ENCODE measurements around the gene EPS8L3. TPM values are rescaled to one million over a fixed set of nuclear protein-coding genes. Genes with fewer than 3 reads are reported as not detected.

The EPS8L3 gene
- polyA plus RNA-seq, 1 donor from 2014 or later, result not detected

- Histone ChIP-seq H3K9ac (ENCODE audit: low read length) (no peak overlapping the region), H4K20me1 (ENCODE audit: insufficient read depth) (no peaks in the 10 kb centered on the region), H3K9me3 (ENCODE audit: low read length) (no peaks in the 10 kb centered on the region), H3K79me2 (replicated peaks; ENCODE audit: insufficient read depth, low read length) (no peaks in the 10 kb centered on the region), H3K4me2 (ENCODE audit: low read length) (no peak overlapping the region), H3K27ac (ENCODE audit: low read length) (no peak overlapping the region), H3K4me3 (ENCODE audit: low read length) (no peak overlapping the region), H2AFZ (ENCODE audit: low read depth, low read length) (no peak overlapping the region), H3K36me3 (ENCODE audit: insufficient read depth, low read length) (no peaks in the 10 kb centered on the region), H3K27me3 (ENCODE audit: insufficient read depth, low read depth, low read length) (no peaks in the 10 kb centered on the region), H3F3A (ENCODE audit: insufficient read depth, low read length, poor library complexity, severe bottlenecking) (no peaks in the 10 kb centered on the region), H3K9me2 (ENCODE audit: insufficient read depth, low read length) (no peaks in the 10 kb centered on the region)
- TF ChIP-seq EP300 (conservative IDR thresholded peaks at IDR 0.05; ENCODE audit: poor library complexity, severe bottlenecking) (no peak), EZH2 (IDR thresholded peaks at IDR 0.05; ENCODE audit: borderline replicate concordance, insufficient read depth, low read length, poor library complexity, severe bottlenecking) (no peak), POLR2AphosphoS5 (IDR thresholded peaks at IDR 0.05) (no peak), SMC3 (conservative IDR thresholded peaks at IDR 0.05; ENCODE audit: poor library complexity) (no peak), RAD21 (conservative IDR thresholded peaks at IDR 0.05) (no peak), TAF1 (IDR thresholded peaks at IDR 0.05; ENCODE audit: low read depth) (no peak), MXI1 (conservative IDR thresholded peaks at IDR 0.05; ENCODE audit: poor library complexity, severe bottlenecking) (no peak)
- TF ChIP-seq, protein P1, sequence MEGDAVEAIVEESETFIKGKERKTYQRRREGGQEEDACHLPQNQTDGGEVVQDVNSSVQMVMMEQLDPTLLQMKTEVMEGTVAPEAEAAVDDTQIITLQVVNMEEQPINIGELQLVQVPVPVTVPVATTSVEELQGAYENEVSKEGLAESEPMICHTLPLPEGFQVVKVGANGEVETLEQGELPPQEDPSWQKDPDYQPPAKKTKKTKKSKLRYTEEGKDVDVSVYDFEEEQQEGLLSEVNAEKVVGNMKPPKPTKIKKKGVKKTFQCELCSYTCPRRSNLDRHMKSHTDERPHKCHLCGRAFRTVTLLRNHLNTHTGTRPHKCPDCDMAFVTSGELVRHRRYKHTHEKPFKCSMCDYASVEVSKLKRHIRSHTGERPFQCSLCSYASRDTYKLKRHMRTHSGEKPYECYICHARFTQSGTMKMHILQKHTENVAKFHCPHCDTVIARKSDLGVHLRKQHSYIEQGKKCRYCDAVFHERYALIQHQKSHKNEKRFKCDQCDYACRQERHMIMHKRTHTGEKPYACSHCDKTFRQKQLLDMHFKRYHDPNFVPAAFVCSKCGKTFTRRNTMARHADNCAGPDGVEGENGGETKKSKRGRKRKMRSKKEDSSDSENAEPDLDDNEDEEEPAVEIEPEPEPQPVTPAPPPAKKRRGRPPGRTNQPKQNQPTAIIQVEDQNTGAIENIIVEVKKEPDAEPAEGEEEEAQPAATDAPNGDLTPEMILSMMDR (IDR thresholded peaks at IDR 0.05; ENCODE audit: poor library complexity, severe bottlenecking), result no peak
- TF ChIP-seq, protein P2, sequence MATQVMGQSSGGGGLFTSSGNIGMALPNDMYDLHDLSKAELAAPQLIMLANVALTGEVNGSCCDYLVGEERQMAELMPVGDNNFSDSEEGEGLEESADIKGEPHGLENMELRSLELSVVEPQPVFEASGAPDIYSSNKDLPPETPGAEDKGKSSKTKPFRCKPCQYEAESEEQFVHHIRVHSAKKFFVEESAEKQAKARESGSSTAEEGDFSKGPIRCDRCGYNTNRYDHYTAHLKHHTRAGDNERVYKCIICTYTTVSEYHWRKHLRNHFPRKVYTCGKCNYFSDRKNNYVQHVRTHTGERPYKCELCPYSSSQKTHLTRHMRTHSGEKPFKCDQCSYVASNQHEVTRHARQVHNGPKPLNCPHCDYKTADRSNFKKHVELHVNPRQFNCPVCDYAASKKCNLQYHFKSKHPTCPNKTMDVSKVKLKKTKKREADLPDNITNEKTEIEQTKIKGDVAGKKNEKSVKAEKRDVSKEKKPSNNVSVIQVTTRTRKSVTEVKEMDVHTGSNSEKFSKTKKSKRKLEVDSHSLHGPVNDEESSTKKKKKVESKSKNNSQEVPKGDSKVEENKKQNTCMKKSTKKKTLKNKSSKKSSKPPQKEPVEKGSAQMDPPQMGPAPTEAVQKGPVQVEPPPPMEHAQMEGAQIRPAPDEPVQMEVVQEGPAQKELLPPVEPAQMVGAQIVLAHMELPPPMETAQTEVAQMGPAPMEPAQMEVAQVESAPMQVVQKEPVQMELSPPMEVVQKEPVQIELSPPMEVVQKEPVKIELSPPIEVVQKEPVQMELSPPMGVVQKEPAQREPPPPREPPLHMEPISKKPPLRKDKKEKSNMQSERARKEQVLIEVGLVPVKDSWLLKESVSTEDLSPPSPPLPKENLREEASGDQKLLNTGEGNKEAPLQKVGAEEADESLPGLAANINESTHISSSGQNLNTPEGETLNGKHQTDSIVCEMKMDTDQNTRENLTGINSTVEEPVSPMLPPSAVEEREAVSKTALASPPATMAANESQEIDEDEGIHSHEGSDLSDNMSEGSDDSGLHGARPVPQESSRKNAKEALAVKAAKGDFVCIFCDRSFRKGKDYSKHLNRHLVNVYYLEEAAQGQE (IDR thresholded peaks at IDR 0.05; ENCODE audit: borderline replicate concordance), result no peak
Observed at GRCh38 chr1:109806733-109807400, 43.1 kb upstream of the EPS8L3 start.

DNA sequence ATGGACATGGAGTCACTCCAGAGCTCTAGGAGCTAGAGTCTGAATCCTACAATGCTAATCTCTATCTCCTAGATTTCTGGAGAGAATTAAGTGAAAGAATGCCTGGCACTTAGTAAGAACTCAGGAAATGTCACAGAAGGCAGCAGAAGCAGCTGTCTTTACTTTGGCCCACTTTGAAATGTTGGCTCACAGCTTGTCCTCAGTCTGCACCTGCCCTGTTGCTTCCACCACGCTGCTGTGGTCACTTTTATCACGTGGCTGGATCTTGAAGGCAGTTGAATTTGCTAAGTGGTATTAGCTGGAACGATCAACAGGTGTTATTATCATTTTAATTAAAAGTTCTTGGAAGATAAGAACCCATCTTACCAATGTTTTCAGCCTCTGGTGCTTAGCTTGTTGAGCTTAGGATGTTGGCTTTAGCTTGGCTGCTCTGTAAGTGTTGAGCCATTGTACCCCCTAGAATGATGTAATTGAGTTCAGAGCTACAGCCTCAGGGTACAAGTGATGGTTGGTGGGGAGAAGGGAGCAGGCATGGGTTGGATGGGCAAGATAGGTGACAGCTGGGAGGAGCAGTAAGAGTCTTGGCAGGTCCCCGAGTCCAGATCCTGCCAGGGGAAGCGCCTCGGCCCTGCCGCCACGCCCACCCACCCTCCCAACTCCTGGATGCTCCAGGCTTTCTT lies 41.9 kb upstream of the EPS8L3 start:
- H3K9me2 ChIP-seq (ENCODE audit: insufficient read depth, low read length), result no peaks in the 10 kb centered on the region
- H3K79me2 ChIP-seq (replicated peaks; ENCODE audit: insufficient read depth, low read length), result no peaks in the 10 kb centered on the region
- no peak overlapping the region for H3K4me2 ChIP-seq (ENCODE audit: low read length)
- no peaks in the 10 kb centered on the region for H3K27me3 ChIP-seq (ENCODE audit: insufficient read depth, low read depth, low read length)
- no peak overlapping the region for H3K4me3 ChIP-seq (ENCODE audit: low read length)
- no peaks in the 10 kb centered on the region for H3F3A ChIP-seq (ENCODE audit: insufficient read depth, low read length, poor library complexity, severe bottlenecking)
- no peak overlapping the region for H3K9ac ChIP-seq (ENCODE audit: low read length)
- H3K36me3 ChIP-seq (ENCODE audit: insufficient read depth, low read length), result no peaks in the 10 kb centered on the region
- no peak overlapping the region for H2AFZ ChIP-seq (ENCODE audit: low read depth, low read length)
- TF ChIP-seq, protein P1 (IDR thresholded peaks at IDR 0.05; ENCODE audit: poor library complexity, severe bottlenecking), result no peak
- no peak for TF ChIP-seq MXI1 (conservative IDR thresholded peaks at IDR 0.05; ENCODE audit: poor library complexity, severe bottlenecking)
- TF ChIP-seq EP300 (conservative IDR thresholded peaks at IDR 0.05; ENCODE audit: poor library complexity, severe bottlenecking), result no peak
- TF ChIP-seq POLR2AphosphoS5 (IDR thresholded peaks at IDR 0.05), result no peak
- TF ChIP-seq SMC3 (conservative IDR thresholded peaks at IDR 0.05; ENCODE audit: poor library complexity), result no peak
- no peak for TF ChIP-seq RAD21 (conservative IDR thresholded peaks at IDR 0.05)
- TF ChIP-seq, protein P2 (IDR thresholded peaks at IDR 0.05; ENCODE audit: borderline replicate concordance), result no peak
- no peak for TF ChIP-seq TAF1 (IDR thresholded peaks at IDR 0.05; ENCODE audit: low read depth)
- TF ChIP-seq EZH2 (IDR thresholded peaks at IDR 0.05; ENCODE audit: borderline replicate concordance, insufficient read depth, low read length, poor library complexity, severe bottlenecking), result no peak
- H3K9me3 ChIP-seq (ENCODE audit: low read length), result no peaks in the 10 kb centered on the region
- H3K27ac ChIP-seq (ENCODE audit: low read length), result no peak overlapping the region
- no peaks in the 10 kb centered on the region for H4K20me1 ChIP-seq (ENCODE audit: insufficient read depth)

All from neural cell (in vitro differentiated cells).